CD4-positive, alpha-beta T cell (primary cell): ENCODE results near the gene PCLO. TPM values are rescaled to one million over a fixed set of nuclear protein-coding genes. Genes with fewer than 3 reads are reported as not detected.

ENCODE experiments used
- ATAC-seq: fragments of 200-7000 bp; cut with Tn5 transposase; one replicate; pipeline ENCODE4 v1.10.0; 2022; ENCODE audit warnings: mild to moderate bottlenecking; ENCODE audit not compliant: poor library complexity
- CTCF ChIA-PET: fragments of 350-600 bp; sonication (Branson Sonifier 250); formaldehyde crosslinking; loops from one replicate; lab custom pipeline; 2021; ENCODE audit warnings: antibody characterized with exemption, inconsistent platforms; lab: Charles Lee
- POLR2A ChIA-PET: fragments of 350-600 bp; sonication (Branson Sonifier 250); formaldehyde crosslinking; loops from one replicate; lab custom pipeline; 2021; ENCODE audit warnings: antibody characterized with exemption, inconsistent platforms; lab: Charles Lee
- DNase-seq, 14 experiments: peaks; one replicate each; pipeline ENCODE4 v3.0.0-alpha.2; 2013 to 2020; ENCODE audit warnings: mixed read lengths in 2 of 14
- H3K27ac ChIP-seq, 2 donors: one replicate each; pipeline versions ENCODE4 v1.5.1 to v1.7.0; 2013; ENCODE audit warnings: low read length in 2 of 2, low read depth in 1 of 2, mild to moderate bottlenecking in 1 of 2
- H3K27me3 ChIP-seq, 2 experiments: 1 replicate in 1 of 2; 2 replicates in 1 of 2; pipeline versions ENCODE4 v1.6.1 to v1.7.0; 2013; ENCODE audit warnings: low read length in 2 of 2, control low read depth in 1 of 2, mild to moderate bottlenecking in 1 of 2, moderate library complexity in 1 of 2; ENCODE audit not compliant: insufficient read depth in 2 of 2, control insufficient read depth in 1 of 2
- H3K36me3 ChIP-seq: one replicate; pipeline ENCODE4 v1.6.1; 2013; ENCODE audit warnings: low read length, control low read depth; ENCODE audit not compliant: insufficient read depth
- H3K4me1 ChIP-seq: one replicate; pipeline ENCODE4 v1.6.1; 2013; ENCODE audit warnings: low read length, control low read depth; ENCODE audit not compliant: insufficient read depth
- H3K4me3 ChIP-seq: one replicate; pipeline ENCODE4 v1.5.1; 2013; ENCODE audit warnings: mild to moderate bottlenecking, low read length, moderate library complexity
- H3K9me3 ChIP-seq, 2 experiments: 1 replicate in 1 of 2; 2 replicates in 1 of 2; pipeline versions ENCODE4 v1.6.1 to v1.7.0; 2013; ENCODE audit warnings: low read length in 2 of 2, mild to moderate bottlenecking in 2 of 2, control low read depth in 1 of 2, moderate library complexity in 1 of 2; ENCODE audit not compliant: control insufficient read depth in 1 of 2, insufficient read depth in 1 of 2
- H3K27ac Mint-ChIP-seq: one replicate; pipeline ENCODE4 v1.8.0; 2020; ENCODE audit warnings: mixed read lengths
- H3K27me3 Mint-ChIP-seq: one replicate; pipeline ENCODE4 v1.8.0; 2021; ENCODE audit warnings: mixed read lengths
- H3K36me3 Mint-ChIP-seq: one replicate; pipeline ENCODE4 v1.8.0; 2021; ENCODE audit warnings: low read depth, mixed read lengths
- H3K4me1 Mint-ChIP-seq: one replicate; pipeline ENCODE4 v1.8.0; 2021; ENCODE audit warnings: low read depth, mixed read lengths
- H3K4me3 Mint-ChIP-seq: one replicate; pipeline ENCODE4 v1.8.0; 2020; ENCODE audit warnings: mild to moderate bottlenecking, mixed read lengths
- H3K9me3 Mint-ChIP-seq: one replicate; pipeline ENCODE4 v1.8.0; 2020; ENCODE audit warnings: mixed read lengths
- intact Hi-C, 2 experiments: fragments of 100-400 bp; cut with DNase I in 1 of 2; cut with micrococcal nuclease in 1 of 2; formaldehyde crosslinking; loops; one replicate each; pipeline versions ENCODE4 v1.15.1 to v1.9.0; 2023 to 2025; cut with DNase I, micrococcal nuclease
- total RNA-seq, 174 experiments: library from RNA in 2 of 174; stranded (reverse) in 2 of 174; gene quantifications; one replicate each; pipeline ENCODE4 v1.2.3 and lab custom pipeline; 2021 to 2026
- TF ChIP-seq, protein P1 (sequence below): fragments of 200-600 bp; IDR thresholded peaks from one replicate; pipeline ENCODE4 v1.8.0; 2022; ENCODE audit warnings: antibody characterized with exemption, mild to moderate bottlenecking

The PCLO gene
- total RNA-seq, 2 experiments from 2014 or later = not detected

DNA sequence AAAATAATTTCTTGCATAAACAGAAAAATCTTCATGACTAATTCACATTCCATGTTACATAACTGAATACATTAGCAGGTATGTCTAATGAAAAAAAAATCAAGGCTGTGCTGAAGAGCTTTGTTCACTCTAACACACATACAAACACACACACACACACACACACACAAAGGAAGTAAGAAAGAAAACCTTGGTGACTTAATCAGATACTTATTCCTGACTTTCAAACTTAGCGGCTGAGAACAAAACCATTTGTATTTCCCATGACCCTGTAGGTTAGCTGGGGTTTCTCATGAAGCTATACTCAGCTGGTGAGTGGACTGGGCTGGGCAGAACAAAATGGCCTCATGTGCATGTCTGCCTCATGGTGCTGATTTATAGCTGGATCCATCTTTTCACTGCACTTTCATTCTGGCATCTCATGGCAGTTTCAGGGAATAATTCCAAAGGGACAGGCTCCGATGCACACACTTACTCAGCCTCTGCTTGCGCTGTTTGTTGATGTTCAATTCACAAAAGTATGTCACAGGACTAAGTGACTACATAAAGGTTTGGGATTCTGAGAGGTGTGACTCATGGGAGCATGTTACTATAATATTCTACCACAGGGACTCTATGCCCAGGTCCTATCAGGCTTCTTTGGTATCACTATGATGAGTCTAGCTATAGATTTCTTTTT, 161.2 kb downstream of the PCLO start:
- H3K27me3 ChIP-seq = no peaks in the 10 kb centered on the region
- no peaks in the 10 kb centered on the region for H3K4me1 ChIP-seq
- Mint-ChIP-seq H3K4me3 (no peak overlapping the region), H3K27ac (no peak overlapping the region), H3K36me3 (no peaks in the 10 kb centered on the region), H3K4me1 (no peaks in the 10 kb centered on the region), H3K9me3 (peaks cover 2% of the 10 kb centered on the region), H3K27me3 (no peaks in the 10 kb centered on the region)
- H3K9me3 ChIP-seq = no peaks in the 10 kb centered on the region
- ChIA-PET CTCF (no interaction called here), POLR2A (no interaction called here)
- no peak for DNase-seq
- intact Hi-C loops = no loop called here
- TF ChIP-seq, protein P1, sequence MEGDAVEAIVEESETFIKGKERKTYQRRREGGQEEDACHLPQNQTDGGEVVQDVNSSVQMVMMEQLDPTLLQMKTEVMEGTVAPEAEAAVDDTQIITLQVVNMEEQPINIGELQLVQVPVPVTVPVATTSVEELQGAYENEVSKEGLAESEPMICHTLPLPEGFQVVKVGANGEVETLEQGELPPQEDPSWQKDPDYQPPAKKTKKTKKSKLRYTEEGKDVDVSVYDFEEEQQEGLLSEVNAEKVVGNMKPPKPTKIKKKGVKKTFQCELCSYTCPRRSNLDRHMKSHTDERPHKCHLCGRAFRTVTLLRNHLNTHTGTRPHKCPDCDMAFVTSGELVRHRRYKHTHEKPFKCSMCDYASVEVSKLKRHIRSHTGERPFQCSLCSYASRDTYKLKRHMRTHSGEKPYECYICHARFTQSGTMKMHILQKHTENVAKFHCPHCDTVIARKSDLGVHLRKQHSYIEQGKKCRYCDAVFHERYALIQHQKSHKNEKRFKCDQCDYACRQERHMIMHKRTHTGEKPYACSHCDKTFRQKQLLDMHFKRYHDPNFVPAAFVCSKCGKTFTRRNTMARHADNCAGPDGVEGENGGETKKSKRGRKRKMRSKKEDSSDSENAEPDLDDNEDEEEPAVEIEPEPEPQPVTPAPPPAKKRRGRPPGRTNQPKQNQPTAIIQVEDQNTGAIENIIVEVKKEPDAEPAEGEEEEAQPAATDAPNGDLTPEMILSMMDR = no peak
- no peaks in the 10 kb centered on the region for H3K36me3 ChIP-seq
- H3K4me3 ChIP-seq = no peak overlapping the region
- no peak for ATAC-seq
- no peak overlapping the region for H3K27ac ChIP-seq

DNA sequence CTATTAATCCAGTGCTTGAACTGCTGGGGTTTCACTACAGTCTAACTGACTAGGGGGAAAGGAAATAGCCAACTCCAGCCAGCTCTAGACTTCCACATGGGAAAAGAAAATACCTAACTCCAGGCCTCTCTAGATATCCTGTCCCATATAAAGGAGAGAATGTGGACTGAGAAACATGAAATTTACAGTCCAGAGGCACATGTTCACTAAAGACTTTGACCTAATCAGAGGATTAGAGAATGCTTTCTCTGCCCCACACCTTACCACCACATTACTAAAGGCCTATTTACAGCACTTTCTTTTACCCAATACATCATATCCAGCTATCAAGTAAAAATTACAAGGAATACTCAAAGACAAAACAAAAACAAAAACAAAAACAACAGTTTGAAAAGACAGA, 164.2 kb downstream of the PCLO start:
- Mint-ChIP-seq H3K27me3 (no peaks in the 10 kb centered on the region), H3K4me1 (no peaks in the 10 kb centered on the region), H3K27ac (no peak overlapping the region), H3K4me3 (no peak overlapping the region), H3K9me3 (peaks cover 7% of the 10 kb centered on the region), H3K36me3 (no peaks in the 10 kb centered on the region)
- DNase-seq (no peak), ATAC-seq (no peak)
- Histone ChIP-seq H3K4me3 (no peak overlapping the region), H3K27me3 (no peaks in the 10 kb centered on the region), H3K9me3 (no peaks in the 10 kb centered on the region), H3K27ac (no peak overlapping the region), H3K4me1 (no peaks in the 10 kb centered on the region), H3K36me3 (no peaks in the 10 kb centered on the region)
- ChIA-PET CTCF (no interaction called here), POLR2A (no interaction called here)
- TF ChIP-seq, protein P1 = no peak
- intact Hi-C loops = no loop called here

DNA sequence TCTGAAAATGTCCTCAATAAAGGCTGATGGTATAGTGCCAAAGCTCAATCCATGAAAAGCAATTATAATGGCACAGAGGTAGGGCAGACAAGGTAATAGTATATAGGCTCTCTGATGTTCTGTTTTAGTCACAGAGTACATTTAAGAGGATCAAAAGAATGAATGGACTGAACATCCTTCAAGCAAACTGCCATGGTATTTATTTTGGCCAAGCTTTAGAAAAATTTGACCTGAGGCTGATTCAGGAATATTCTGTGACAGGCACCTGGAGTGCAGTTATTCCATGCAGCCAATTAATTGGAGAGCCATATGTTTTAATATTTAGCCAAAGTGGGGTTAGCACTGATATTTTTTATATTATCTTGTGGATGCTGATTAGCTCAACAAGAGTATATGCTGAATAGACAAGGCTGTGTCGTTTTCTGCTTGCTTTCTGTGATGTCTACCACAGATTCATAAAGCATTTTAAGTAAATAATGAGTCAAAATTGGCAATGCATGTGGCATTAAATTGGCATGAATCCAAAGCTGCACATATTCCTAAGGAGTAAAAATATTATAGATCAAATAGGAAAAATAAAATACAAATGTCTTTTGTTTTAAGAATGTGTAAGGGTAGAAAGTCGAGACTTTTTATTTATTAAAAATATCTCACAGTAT, 177.4 kb downstream of the PCLO start:
- Mint-ChIP-seq H3K9me3 (no peaks in the 10 kb centered on the region), H3K27me3 (no peaks in the 10 kb centered on the region), H3K36me3 (no peaks in the 10 kb centered on the region), H3K4me3 (no peak overlapping the region), H3K27ac (no peak overlapping the region), H3K4me1 (no peaks in the 10 kb centered on the region)
- ChIA-PET CTCF (no interaction called here), POLR2A (no interaction called here)
- ATAC-seq (no peak), DNase-seq (no peak)
- no peaks in the 10 kb centered on the region for H3K27me3 ChIP-seq
- no peaks in the 10 kb centered on the region for H3K36me3 ChIP-seq
- intact Hi-C loops = no loop called here
- TF ChIP-seq, protein P1 = no peak
- H3K27ac ChIP-seq = no peak overlapping the region
- H3K4me3 ChIP-seq = no peak overlapping the region
- peaks cover 0 to 4% of the 10 kb centered on the region in 2 experiments for H3K9me3 ChIP-seq
- no peaks in the 10 kb centered on the region for H3K4me1 ChIP-seq
